ENCODE results near the gene CCK. TPM values are rescaled to one million over a fixed set of nuclear protein-coding genes. Genes with fewer than 3 reads are reported as not detected.
A peak's percentile ranks its signal among the peaks of the same experiment; 100 is the strongest.
"Not testable (repeated sequence)": the region's sequence is repeated elsewhere in the genome, so short reads cannot be mapped to it uniquely, and the experiment has no call there.

The CCK gene, protein sequence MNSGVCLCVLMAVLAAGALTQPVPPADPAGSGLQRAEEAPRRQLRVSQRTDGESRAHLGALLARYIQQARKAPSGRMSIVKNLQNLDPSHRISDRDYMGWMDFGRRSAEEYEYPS
- not detected for total RNA-seq

DNA sequence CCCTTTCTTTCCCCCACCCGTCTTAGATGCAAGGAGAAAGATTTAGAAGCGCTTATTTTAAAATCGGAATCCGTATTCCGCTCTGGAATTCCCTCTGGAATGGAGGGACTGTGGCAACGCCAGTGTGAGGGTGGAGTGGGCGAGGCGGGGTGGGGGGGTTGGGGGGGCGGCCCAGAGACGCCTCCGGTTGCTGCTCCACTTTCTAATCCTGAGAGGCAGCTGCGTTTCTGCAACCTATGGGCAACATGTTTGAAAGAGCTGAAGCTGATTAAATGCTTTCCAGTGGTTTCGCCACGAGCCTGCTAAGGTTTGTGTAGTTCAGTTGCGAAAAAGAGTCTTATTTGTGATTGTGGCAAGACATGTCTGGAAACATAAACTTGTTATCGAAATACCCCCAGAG is at the start of gene CCK:
TSS of gene CCK (minus strand) at position 101 of the 400 bp plus-strand sequence. CDS start 2,555 bp downstream, outside the sequence.
- ATAC-seq, result no peak

DNA sequence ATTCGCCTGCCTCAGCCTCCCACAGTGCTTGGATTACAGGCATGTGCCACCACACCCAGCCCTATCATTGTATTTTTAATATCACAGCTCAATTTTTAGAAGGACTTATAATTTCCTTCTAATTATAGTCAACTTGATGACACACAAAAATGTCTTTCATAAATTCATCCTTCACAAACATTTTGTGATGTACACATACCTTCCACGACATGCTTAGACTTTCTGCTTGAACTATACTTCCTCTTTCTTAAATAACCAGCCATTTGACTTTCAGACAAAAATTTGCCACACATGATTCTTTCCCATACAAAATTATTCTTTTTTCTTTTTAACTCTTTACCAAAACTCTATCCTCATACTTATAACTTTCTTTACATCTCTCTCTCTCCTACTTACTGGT is 48.4 kb upstream of the CCK start:
- no peak for DNase-seq (ENCODE audit: low spot score)
- no peak for ATAC-seq

More for the DNA sequence above, at the start of gene CCK:
- no peak for DNase-seq (ENCODE audit: low spot score)

DNA sequence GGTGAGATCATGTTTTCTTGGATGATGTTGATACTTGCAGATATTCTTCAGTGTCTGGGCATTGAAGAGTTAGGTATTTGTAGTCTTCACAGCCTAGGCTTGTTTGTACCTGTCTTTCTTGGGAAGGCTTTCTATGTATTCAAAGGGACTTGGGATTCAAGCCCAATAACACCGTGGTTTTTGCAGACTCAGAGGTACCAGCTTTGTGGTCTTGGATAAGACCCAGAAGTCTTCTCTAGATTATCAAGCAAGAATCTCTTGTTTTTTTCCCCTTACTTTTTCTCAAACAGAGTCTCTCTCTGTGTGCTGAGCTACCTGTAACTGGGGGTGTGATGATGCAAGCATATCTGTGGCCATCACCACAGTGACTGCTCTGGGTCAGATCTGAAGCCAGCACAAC is 42.7 kb upstream of the CCK start:
- ATAC-seq, result no peak
- DNase-seq (ENCODE audit: low spot score), result no peak

DNA sequence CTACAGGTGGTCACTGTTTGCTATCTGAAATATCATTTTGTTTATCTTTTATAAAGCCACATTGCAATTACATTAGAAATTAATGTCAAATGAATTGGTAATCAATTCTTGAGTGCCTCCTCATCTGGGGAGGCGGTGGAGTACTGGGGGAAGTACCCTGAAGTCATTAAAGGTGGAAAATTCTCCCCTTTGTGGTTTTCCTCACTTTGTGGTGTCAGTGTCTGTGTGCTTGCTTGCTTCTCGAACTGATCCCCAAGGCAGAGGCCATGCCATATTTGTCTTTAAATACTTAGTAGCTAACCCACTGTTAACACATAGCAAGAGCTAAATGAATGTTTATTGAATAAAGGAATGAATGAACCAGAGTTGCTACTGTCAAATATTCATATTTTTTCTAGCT is 40.5 kb upstream of the CCK start:
- DNase-seq (ENCODE audit: low spot score) (no peak), ATAC-seq (no peak)

DNA sequence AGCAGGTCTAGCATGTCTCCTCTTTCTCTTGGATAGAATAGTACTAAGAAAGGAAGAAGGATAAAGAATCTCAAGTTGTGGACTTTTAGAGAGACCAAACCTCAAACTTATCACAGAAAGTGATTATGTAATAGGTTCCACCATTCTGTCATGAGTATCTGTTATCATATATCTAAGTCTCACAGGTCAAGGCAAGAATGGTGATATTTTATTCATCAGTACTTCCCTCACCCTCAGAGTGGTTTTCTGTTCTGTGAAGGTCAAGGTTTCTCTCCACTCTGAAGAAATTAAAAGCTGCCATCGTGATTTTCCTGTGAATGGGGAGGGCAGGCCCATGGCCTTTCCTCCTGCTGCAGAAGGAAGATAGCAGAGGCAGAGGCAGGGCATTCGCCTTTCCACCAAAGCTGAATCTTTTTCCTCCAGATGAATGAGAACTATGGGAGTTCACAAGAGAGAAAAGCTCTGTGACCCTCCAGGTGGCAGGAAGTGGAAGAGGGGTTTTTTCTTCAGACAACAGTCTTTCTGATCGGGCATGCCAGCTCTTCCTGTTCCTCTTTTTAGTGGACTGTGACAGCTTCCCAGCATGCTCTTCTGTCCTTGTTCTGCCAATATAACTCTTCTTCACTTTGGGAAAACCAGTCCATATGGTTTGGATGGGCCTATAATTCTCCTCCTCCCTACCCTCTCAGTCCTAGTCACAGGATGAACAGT is 37.1 kb upstream of the CCK start:
- DNase-seq (ENCODE audit: low spot score), result no peak
- no peak for ATAC-seq

DNA sequence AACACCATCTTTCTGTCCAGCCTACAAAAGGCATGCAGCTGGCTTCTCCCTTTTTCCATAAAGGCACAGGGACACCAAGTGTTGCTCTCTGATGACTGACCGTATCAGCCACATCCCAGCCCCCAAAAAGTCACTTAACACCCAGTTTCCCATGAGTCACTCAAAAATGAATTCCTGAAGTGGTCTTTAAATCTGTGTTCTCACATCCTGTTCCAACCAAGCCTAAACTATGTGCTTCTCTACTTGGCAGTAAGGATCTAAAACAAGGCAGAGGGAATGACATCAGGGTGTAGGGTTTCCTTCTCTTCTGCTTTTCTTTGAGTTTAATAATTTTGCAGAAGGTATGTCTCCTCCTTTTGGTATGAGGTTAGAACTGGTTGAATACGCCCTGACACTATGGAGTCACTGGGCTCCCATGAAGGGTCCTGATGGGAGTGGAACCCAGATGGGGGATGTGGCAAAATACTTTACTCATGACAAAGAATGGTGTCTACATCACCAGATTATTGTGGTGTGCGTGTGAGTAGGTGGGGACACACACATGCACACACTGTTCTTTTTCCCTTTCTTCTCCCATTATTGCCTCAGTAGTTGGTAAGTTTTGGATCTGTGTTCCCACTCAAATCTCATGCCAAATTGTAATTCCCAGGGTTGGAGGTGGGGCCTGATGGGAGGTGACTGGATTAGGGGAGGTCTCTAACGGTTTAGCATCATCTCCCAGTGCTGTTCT is 35.6 kb upstream of the CCK start:
- no peak for ATAC-seq
- no peak for DNase-seq (ENCODE audit: low spot score)

DNA sequence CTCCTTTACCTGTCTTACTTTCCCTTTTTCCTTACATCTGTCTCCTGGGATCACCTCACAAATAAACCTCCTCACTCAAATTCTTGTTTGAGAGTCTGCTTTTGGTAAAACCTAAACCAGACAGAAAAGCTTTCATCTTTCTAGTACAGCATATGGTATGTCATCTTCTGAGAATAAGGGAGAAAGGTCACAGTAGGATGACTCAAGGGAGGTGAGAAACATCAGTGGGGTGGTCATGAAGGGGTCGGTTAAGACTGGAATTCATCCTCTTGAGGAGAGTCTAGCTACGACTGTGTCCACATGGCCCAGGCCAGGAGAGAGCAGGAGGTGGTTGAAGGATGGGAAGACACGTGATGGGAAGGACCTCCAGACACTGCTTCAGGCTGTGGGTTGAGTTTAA is 34.8 kb upstream of the CCK start:
- DNase-seq (ENCODE audit: low spot score) (no peak), ATAC-seq (no peak)

DNA sequence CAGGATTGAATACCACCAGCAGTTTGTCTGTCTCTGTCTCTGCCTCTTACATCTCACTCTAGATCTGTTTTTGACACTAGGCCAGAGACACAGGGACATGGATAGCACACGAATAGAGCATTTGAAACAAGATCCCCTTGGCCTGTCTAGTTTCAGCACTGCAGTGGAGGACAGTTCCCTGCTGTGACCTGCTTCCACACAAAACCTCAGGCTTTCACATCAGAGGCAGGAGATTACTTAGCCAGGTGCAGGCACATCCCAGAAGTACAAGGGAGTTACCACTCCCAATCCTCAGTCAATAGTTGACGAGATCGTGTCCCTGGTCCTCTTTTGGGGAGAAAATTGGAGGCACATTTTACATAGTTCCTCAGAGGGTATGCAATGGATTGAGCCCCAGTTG is 34.0 kb upstream of the CCK start:
- peak; percentile 79 for ATAC-seq
- DNase-seq (ENCODE audit: low spot score), result no peak

DNA sequence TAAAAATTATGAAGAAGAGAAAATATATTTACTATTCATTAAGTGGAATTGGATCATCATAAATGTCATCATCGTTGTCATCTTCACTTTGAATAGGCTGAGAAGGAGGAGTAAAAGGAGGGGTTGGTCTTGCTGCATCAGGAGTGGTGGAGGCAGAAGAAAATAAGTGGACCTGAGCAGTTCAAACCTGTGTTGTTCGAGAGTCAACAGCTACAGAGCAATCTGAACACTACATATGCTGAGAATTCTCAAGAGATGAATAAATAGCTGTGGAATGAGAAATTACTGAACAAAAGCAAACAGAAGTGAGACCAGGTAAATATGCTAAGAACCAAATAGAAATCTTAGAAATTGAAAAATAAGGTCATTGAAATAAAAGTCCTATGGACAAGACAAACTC is 32.3 kb upstream of the CCK start:
- ATAC-seq (no peak), DNase-seq (ENCODE audit: low spot score) (no peak)

DNA sequence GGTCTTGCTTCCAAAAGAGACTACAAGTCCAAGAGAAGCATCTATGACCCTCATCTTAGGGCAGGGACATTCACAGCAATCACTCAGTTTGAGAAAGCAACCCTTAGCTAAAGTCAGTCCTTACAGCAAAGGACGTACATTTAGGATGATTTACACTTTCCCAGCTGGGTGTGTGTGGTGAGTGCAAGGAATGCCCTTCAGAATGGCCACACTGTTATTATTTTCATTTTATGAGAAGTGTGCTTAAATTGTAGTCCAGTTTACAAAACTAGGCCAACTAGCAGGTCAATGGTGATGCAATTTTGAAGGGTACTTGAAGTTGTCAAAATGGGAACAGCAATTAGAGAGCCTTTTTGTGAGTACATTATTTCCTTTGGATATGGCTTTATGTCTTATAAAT is 26.0 kb upstream of the CCK start:
- no peak for ATAC-seq
- no peak for DNase-seq (ENCODE audit: low spot score)

DNA sequence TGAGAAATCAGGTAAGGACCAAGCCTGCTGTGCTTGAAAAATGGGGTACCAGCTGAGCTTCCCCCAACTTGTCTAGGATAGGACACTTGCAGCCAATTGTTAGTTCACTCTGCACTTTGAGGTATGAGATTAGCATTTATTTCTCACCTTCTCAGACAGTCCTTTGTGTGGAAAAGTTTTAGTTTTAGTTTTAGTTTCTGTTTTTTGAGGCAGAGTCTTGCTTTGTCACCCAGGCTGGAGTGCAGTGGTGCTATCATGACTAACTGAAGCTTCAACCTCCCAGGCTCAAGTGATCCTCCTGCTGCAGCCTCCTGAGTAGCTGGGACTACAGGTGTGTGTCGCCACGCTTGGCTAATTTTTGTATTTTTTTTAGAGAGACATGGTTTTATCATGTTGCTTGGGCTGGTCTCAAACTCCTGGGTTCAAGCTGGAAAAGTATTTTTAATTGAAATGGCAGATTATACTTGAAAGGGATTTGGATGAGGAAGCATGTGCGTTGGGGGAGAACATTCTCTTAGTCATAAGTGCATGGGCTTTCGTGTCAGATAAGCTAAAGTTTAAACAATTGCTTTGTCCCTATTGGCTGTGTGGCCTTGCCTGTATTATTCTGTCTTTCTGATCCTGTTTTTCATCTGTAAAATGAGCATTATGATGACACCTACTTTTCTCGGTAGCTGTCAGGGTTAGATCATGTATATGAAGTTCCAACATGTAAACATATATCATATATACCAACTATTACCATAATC is 25.2 kb upstream of the CCK start:
- DNase-seq (ENCODE audit: low spot score) (no peak), ATAC-seq (no peak)

DNA sequence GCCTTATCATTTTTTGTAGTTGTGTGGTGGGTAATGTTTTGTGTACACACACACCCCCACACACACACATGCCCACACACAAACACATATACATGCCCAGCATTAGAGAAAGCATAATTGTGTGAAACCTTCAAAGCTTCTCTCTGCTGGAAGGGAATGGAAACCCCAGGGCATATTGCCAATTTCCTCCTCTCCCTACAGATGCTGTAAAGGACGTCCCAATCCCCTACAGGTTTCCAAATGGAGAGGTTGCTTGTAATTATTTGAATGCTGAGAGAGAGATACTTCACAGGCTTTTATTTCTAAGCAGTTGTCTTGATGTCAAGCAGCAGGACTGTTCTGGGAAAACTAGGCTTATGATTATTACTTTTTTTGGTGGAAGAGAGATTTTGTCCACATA is 23.0 kb upstream of the CCK start:
- DNase-seq (ENCODE audit: low spot score), result no peak

DNA sequence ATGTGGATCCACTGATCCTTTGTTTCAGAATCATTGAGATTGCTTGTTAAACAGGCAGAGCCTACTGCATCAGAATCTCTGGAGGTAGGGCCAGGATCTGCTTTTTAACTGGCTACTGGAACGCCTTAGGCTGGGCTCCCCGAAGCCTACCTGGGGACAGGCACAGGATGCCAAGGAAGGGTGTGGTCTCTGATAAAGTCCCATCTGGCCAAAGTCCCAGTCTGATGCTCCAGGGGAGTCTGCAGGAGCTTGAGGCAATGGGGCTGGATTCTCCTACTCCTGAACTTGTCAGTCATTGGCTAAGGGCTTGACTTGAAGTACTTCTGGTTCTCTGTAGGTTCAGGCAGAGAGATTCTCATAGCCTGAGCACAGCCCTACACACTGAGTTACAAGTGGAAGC is 22.4 kb upstream of the CCK start:
- no peak for ATAC-seq
- no peak for DNase-seq (ENCODE audit: low spot score)

More for the DNA sequence above, 23.0 kb upstream of the CCK start:
- no peak for ATAC-seq

DNA sequence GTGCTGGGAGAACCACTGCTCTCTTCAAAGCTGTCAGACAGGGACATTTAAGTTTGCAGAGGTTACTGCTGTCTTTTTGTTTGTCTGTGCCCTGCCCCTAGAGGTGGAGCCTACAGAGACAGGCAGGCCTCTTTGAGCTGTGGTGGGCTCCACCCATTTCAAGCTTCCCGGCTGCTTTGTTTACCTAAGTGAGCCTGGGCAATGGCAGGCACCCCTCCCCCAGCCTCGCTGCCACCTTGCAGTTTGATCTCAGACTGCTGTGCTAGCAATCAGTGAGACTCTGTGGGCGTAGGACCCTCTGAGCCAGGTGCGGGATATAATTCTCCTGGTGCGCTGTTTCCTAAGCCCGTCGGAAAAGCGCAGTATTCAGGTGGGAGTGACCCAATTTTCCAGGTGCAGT is 21.4 kb upstream of the CCK start:
- not testable (repeated sequence) for DNase-seq (ENCODE audit: low spot score); ATAC-seq

DNA sequence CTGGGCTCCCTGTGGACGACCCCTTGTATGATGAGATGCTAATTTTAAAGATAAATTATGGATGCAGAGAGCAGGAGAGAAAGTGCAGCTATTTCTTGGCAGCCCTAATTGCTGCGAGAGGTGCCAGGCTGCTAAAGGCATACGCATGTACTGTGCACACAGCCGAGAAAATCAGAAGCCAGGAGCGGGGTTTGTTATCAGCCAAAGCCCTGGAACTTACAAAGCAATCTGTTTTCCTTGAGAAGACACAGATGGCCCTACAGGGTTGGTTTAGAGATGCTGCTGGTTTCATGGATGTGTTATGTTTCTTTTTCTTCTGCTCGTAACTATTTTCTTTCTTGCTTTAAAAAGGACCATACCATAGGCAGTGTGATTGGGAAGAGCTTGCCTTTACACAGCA is 11.7 kb upstream of the CCK start:
- DNase-seq (ENCODE audit: low spot score) (no peak), ATAC-seq (no peak)

DNA sequence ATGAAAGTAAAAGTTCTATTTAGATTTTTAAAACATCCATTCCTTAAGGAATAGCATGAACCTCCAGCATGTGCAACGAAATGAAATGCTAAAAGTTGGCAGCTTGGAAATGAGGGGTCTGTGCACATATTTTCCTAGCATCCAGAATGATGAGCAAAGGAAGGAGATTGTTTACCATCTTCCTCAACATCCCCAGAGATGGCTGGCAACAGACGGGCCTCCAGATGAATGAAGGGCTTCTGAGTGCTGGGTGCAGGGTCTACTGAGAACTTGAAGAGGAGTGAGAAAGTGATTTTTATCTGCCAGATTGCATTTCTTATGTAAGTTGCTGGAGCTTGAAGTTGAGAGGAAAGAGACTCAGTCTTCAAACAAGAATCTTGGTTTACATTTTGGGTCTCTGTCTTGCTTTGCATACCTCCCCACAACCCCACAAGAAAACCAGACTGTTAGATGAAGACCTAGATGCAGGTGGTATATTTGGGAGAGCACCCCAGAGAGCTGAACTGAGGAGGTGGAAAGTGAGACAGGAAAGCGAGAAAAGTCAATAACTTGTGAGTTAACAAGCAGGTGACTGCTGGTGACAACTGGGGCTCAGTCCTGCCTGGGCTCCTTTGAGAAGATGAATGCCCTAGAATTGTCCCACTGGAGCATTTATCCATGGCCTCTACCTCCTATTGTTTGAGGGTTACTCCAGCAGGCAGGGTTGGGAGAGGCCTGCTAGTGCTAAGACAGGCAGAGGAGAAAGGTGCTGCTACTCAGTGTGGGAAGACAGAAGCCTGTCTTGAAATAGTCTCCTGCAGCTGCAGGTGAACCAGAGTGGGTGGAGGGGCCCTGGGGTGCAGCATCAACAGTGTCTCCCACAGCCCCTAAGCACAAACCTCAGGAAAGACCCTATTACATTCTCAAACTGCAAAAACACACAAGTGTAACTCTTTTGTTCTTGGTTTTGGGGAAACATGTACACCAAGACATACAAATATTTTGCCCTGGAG is 10.5 kb upstream of the CCK start:
- DNase-seq (ENCODE audit: low spot score) (no peak), ATAC-seq (no peak)

DNA sequence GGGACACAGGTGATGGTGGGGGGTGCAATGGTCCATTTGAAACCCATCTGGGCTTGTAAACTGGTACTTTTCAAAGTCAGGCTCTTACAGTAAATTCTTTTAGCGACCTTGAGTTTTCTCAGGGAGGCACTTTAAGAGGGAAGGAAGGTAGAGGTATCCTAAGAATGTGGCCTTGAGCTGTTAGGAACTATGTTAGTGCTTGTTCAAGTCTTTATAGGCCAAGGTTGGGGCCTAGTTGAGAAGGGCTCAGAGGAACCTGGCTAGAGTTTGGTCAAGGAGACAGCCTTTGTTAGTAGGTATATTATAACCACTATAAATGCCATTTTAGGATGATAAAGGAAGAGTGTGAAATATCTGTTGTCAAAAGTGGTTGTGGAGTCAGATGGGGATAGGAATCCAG is 9.2 kb upstream of the CCK start:
- ATAC-seq, result no peak
- DNase-seq (ENCODE audit: low spot score), result no peak

DNA sequence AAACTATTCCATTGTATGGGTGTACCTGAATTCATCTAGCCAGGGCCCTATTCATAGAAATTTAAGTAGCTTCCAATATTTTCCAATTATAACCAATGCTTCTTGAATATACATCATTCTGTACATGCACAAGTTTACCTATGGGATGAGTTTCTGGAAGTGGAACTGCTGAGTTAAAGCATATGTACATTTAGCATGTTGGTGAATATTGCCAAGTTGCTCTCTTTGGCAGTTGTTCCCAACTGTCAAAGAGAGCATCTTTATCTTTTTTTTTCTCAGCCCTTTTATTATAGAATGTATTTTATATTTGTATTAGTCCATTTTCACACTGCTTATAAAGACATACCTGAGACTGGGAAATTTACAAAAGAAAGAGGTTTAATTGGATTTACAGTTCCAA is 8.3 kb upstream of the CCK start:
- ATAC-seq (no peak), DNase-seq (ENCODE audit: low spot score) (no peak)

DNA sequence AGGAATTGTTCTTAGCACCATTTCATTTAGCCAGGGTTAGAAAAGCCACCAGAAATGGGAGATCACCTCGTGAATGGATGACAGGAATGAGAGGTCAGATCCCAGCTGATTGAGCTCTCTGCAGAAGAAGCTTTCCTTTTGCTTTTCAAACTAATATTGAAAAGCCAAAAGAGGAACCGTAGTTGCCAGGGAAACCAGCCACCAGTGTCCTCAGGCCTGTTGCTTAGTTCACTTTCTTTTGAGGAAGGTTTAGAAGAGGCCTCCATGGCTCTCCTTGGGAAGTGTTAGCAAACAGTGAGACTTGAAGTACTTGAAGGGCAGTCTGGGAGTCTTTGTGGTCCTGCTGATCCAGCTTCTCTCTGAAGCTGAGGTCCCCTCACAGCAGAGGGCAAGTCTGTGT is 7.4 kb upstream of the CCK start:
- no peak for ATAC-seq
- DNase-seq (ENCODE audit: low spot score), result no peak

DNA sequence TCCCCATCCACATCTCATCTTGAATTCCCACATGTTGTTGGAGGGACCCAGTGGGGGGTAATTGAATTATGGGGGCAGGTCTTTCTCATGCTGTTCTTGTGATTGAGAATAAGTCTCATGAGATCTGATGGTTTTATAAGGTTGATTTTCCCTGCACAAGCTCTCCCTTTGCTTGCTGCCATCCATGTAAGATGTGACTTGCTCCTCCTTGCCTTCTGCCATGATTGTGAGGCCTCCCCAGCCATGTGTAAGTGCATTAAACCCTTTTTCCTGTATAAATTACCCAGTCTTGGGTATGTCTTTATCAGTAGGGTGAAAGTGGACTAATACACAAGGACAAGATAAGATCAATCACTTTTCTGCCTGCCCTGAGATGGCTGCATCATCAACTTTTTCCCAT is 5.8 kb upstream of the CCK start:
- ATAC-seq, result no peak
- DNase-seq (ENCODE audit: low spot score), result no peak

DNA sequence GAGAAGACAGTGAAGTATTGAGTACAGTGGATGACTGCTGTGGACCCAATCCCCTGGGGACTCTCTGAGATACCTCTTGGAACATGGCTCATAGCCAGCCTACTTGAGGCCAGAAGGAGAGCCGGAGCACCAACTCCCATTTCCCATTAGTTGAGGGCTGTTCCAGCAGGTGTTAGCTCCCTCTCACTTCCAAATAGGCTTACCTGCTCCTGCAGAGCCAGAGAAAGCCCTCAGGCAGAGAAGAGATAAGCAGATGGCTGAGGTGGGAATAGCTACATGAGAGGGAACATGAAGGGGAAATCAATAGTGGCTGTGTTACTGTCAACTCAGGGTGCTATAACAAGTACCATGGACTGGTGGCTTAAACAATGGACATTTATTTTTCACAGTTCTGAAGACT is 4.6 kb upstream of the CCK start:
- ATAC-seq, result no peak
- DNase-seq (ENCODE audit: low spot score), result no peak

Data from left lobe of liver (tissue), 2 donors.